IMR-90 (cell line): Measurements from ENCODE around the gene POM121L2. TPM values are rescaled to one million over a fixed set of nuclear protein-coding genes. Genes with fewer than 3 reads are reported as not detected.

Source experiments
- ATAC-seq: fragments of 200-7000 bp; cut with Tn5 transposase; 2 replicates; pipeline ENCODE4 v1.9.1; 2020; ENCODE audit warnings: low read depth, mild to moderate bottlenecking, moderate library complexity
- BruUV-seq: library from RNA; stranded (reverse); fragments of 400-500 nt; replicated peaks from 2 replicates; lab custom pipeline; 2021; lab: Mats Ljungman, UMichigan
- CTCF ChIA-PET: fragments of 300-600 bp; formaldehyde crosslinking; extraction: SDS; loops from one replicate; lab custom pipeline; 2021; ENCODE audit warnings: antibody characterized with exemption; lab: Yijun Ruan, JAX
- POLR2A ChIA-PET: fragments of 300-600 bp; sonication (Branson Sonifier 250); formaldehyde crosslinking; loops from one replicate; lab custom pipeline; 2022; ENCODE audit warnings: antibody characterized with exemption; ENCODE audit not compliant: unreplicated experiment; lab: Charles Lee
- DNase-seq: peaks from one replicate; pipeline ENCODE4 v3.0.0; 2013
- H2AFZ ChIP-seq: replicated peaks from 2 replicates; pipeline ENCODE3; 2013; ENCODE audit warnings: low read length, mild to moderate bottlenecking; ENCODE audit not compliant: poor library complexity
- H2AK5ac ChIP-seq: 2 replicates; pipeline ENCODE4 v1.6.1; 2013; ENCODE audit warnings: low read depth, low read length, inconsistent platforms
- H2AK9ac ChIP-seq: replicated peaks from 2 replicates; pipeline ENCODE3; 2013; ENCODE audit warnings: mild to moderate bottlenecking, low read depth, low read length, moderate library complexity; ENCODE audit not compliant: poor library complexity
- H2BK120ac ChIP-seq: 2 replicates; pipeline ENCODE4 v1.6.1; 2013; ENCODE audit warnings: low read depth, low read length, inconsistent platforms
- H2BK15ac ChIP-seq: 3 replicates; pipeline ENCODE4 v1.6.1; 2013; ENCODE audit warnings: low read depth, low read length, inconsistent platforms
- H2BK20ac ChIP-seq: 2 replicates; pipeline ENCODE4 v1.6.1; 2013; ENCODE audit warnings: low read depth, mild to moderate bottlenecking, inconsistent platforms, low read length, moderate library complexity
- H2BK5ac ChIP-seq: 2 replicates; pipeline ENCODE4 v1.6.1; 2013; ENCODE audit warnings: mild to moderate bottlenecking, low read depth, low read length, inconsistent platforms; ENCODE audit not compliant: poor library complexity, severe bottlenecking
- H3K14ac ChIP-seq: replicated peaks from 2 replicates; pipeline ENCODE4 v1.6.1; 2013; ENCODE audit warnings: low read depth, low read length, inconsistent platforms
- H3K18ac ChIP-seq: 2 replicates; pipeline ENCODE4 v1.6.1; 2013; ENCODE audit warnings: low read depth, low read length, control low read depth
- H3K23ac ChIP-seq: 2 replicates; pipeline ENCODE4 v1.6.1; 2013; ENCODE audit warnings: low read depth, low read length, inconsistent platforms
- H3K27ac ChIP-seq: 2 replicates; pipeline ENCODE4 v1.5.1; 2013; ENCODE audit warnings: mild to moderate bottlenecking, control low read depth, low read length; ENCODE audit not compliant: insufficient read depth
- H3K27me3 ChIP-seq: 2 replicates; pipeline ENCODE4 v1.6.1; 2013; ENCODE audit warnings: low read length; ENCODE audit not compliant: control insufficient read depth, insufficient read depth
- H3K36me3 ChIP-seq: 2 replicates; pipeline ENCODE4 v1.6.1; 2013; ENCODE audit warnings: low read length, mixed read lengths; ENCODE audit not compliant: control insufficient read depth, insufficient read depth
- H3K4ac ChIP-seq: 2 replicates; pipeline ENCODE4 v1.6.1; 2013; ENCODE audit warnings: low read depth, low read length, inconsistent platforms
- H3K4me1 ChIP-seq: 2 replicates; pipeline ENCODE4 v1.6.1; 2013; ENCODE audit warnings: low read length, mixed read lengths; ENCODE audit not compliant: control insufficient read depth, insufficient read depth
- H3K4me2 ChIP-seq: 2 replicates; pipeline ENCODE4 v1.6.1; 2013; ENCODE audit warnings: low read depth, mild to moderate bottlenecking, control low read depth, low read length, moderate library complexity
- H3K4me3 ChIP-seq: 2 replicates; pipeline ENCODE4 v1.5.1; 2013; ENCODE audit warnings: low read depth, mild to moderate bottlenecking, control low read depth, low read length, moderate library complexity; ENCODE audit not compliant: insufficient read depth
- H3K56ac ChIP-seq: 2 replicates; pipeline ENCODE4 v1.6.1; 2013; ENCODE audit warnings: low read length, inconsistent platforms; ENCODE audit not compliant: insufficient read depth; ENCODE audit errors: extremely low read depth
- H3K79me1 ChIP-seq, 2 experiments: 2 replicates each; pipeline ENCODE4 v1.6.1; 2013; ENCODE audit warnings: low read length in 2 of 2, inconsistent platforms in 1 of 2, low read depth in 1 of 2
- H3K9ac ChIP-seq: 2 replicates; pipeline ENCODE4 v1.6.1; 2013; ENCODE audit warnings: low read depth, low read length, control low read depth
- H3K9me1 ChIP-seq: 2 replicates; pipeline ENCODE4 v1.6.1; 2013; ENCODE audit warnings: low read length, inconsistent platforms; ENCODE audit not compliant: insufficient read depth
- H3K9me3 ChIP-seq: 2 replicates; pipeline ENCODE4 v1.6.1; 2013; ENCODE audit warnings: low read length; ENCODE audit not compliant: control insufficient read depth, insufficient read depth
- H4K20me1 ChIP-seq: 2 replicates; pipeline ENCODE4 v1.6.1; 2013; ENCODE audit warnings: low read length, inconsistent platforms; ENCODE audit not compliant: insufficient read depth
- H4K5ac ChIP-seq: 2 replicates; pipeline ENCODE4 v1.6.1; 2013; ENCODE audit warnings: mild to moderate bottlenecking, low read depth, low read length, control low read depth
- H4K8ac ChIP-seq, 2 experiments: 2 replicates each; pipeline ENCODE4 v1.6.1; 2013; ENCODE audit warnings: low read depth in 2 of 2, low read length in 2 of 2, control low read depth in 1 of 2, inconsistent platforms in 1 of 2
- H4K91ac ChIP-seq: 2 replicates; pipeline ENCODE4 v1.6.1; 2013; ENCODE audit warnings: low read depth, low read length, inconsistent platforms; ENCODE audit not compliant: insufficient read depth
- BHLHE40 ChIP-seq: fragments of 150-350 bp; IDR thresholded peaks from 2 replicates; pipeline ENCODE4 v1.6.1; 2016; ENCODE audit warnings: mild to moderate bottlenecking, low read depth, low read length
- CHD1 ChIP-seq: IDR thresholded peaks from 2 replicates; pipeline ENCODE4 v1.6.1; 2012; ENCODE audit warnings: low read depth, low read length, improper control_type of control experiment
- POLR2A ChIP-seq: IDR thresholded peaks from 2 replicates; pipeline ENCODE4 v1.6.1; 2012; ENCODE audit warnings: mild to moderate bottlenecking, low read depth, low read length
- RAD21 ChIP-seq: IDR thresholded peaks from 2 replicates; pipeline ENCODE4 v1.6.1; 2012; ENCODE audit warnings: low read length, improper control_type of control experiment
- WGBS, 2 experiments: methylation state at CpG; one replicate each; pipeline versions ENCODE4 v1.1.5 to v1.1.7; 2013; ENCODE audit warnings: missing lambda C conversion rate in 2 of 2; ENCODE audit not compliant: insufficient read length in 1 of 2; ENCODE audit errors: extremely low coverage in 2 of 2; 5-methylcytosine and 5-hydroxymethylcytosine counted together
- dilution Hi-C: fragments of 300-500 bp; cut with HindIII; formaldehyde crosslinking; loops from one replicate; pipeline ENCODE4 v1.14.3; 2018; ENCODE audit warnings: low sequenced_read_pairs; ENCODE audit not compliant: unreplicated experiment
- in situ Hi-C: fragments of 300-500 bp; cut with MboI; formaldehyde crosslinking; loops from 3 replicates; pipeline ENCODE4 v1.14.3; 2019; ENCODE audit warnings: low sequenced_read_pairs, inconsistent platforms, mixed read lengths
- intact Hi-C: fragments of 100-400 bp; cut with micrococcal nuclease; formaldehyde crosslinking; loops from 2 replicates; pipeline ENCODE4 v1.10.0; 2022
- polyA plus RNA-seq, 3 experiments: library from polyadenylated mRNA; depleted of rRNA; stranded (reverse); fragments of >200 nt; gene quantifications; 2 replicates each; pipeline ENCODE4 v1.2.3, GENCODE V29; 2012; ENCODE audit warnings: low replicate concordance in 1 of 3
- total RNA-seq: library from RNA; depleted of rRNA; stranded (reverse); fragments of >200 nt; gene quantifications from 2 replicates; pipeline ENCODE4 v1.2.3, GENCODE V29; 2012

POM121L2 gene
- total and polyA plus RNA-seq, 2 of the 4 experiments (the other 2 are of a cell fraction) = not detected

DNA sequence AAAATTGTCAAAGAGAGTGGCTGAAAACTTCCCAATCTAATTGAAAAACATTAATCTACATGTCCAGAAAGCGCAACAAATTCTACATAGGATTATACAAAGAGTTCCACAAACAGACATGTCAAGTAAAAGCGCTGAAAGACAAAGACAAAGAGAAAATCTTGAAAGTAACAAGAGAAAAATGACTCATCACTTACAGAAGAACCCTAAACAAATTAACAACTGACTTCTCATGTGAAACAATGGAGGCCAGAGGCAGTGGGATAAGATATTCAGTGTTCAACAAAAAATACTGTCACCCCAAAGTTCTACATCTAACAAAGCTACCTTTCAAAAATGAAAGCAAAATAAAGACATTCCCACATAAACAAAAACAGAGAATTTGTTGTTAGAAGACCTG, 2.0 kb upstream of the POM121L2 start:
- Histone ChIP-seq H4K5ac (no peak overlapping the region), H3K9me3 (no peaks in the 10 kb centered on the region), H2BK20ac (no peak overlapping the region), H3K36me3 (no peaks in the 10 kb centered on the region), H2AFZ (no peak overlapping the region), H3K14ac (no peak overlapping the region), H3K4me2 (no peak overlapping the region), H2BK15ac (no peak overlapping the region), H4K20me1 (no peaks in the 10 kb centered on the region), H3K4ac (no peak overlapping the region), H3K9me1 (no peaks in the 10 kb centered on the region), H2AK9ac (no peak overlapping the region), H3K4me1 (no peaks in the 10 kb centered on the region), H2BK5ac (no peak overlapping the region), H3K27me3 (peaks cover 15% of the 10 kb centered on the region; the same call in 1 of the 2 replicates), H3K79me1 (no peaks in the 10 kb centered on the region), H3K9ac (no peak overlapping the region), H3K56ac (no peak overlapping the region), H4K8ac (no peak overlapping the region), H3K18ac (no peak overlapping the region), H2AK5ac (no peak overlapping the region), H3K23ac (no peak overlapping the region), H2BK120ac (no peak overlapping the region), H4K91ac (no peak overlapping the region), H3K27ac (no peak overlapping the region), H3K4me3 (no peak overlapping the region)
- intact Hi-C loops = no loop called here
- in situ Hi-C loops = no loop called here
- ChIA-PET POLR2A (no interaction called here), CTCF (no interaction called here)
- TF ChIP-seq CHD1 (no peak), BHLHE40 (no peak), RAD21 (no peak), POLR2A (no peak)
- no CpG with 5 or more reads among the region's 2 CpGs for WGBS, 2 experiments
- DNase-seq (no peak), ATAC-seq (no peak)
- dilution Hi-C loops = no loop called here
- no TSS peak for BruUV-seq
